GM12873 (cell line): ENCODE measurements around the gene TTLL11.

ENCODE experiments used
- CTCF ChIP-seq: IDR thresholded peaks from 2 replicates; pipeline ENCODE4 v1.5.1; 2012; ENCODE audit warnings: low read depth, mild to moderate bottlenecking, moderate library complexity, low read length, control low read depth; ENCODE audit not compliant: insufficient read depth; ENCODE audit errors: missing control alignments

Gene TTLL11

GRCh38 chr9:122031776-122032175 lies 61.3 kb downstream of the TTLL11 start:
- no peak for TF ChIP-seq CTCF

GRCh38 chr9:122031157-122031556 lies 62.0 kb downstream of the TTLL11 start:
- no peak for TF ChIP-seq CTCF

- no peak for TF ChIP-seq CTCF
These were observed 62.8 kb downstream of the TTLL11 start for GRCh38 chr9:122030357-122030756.

- TF ChIP-seq CTCF, result no peak
These were observed 63.2 kb downstream of the TTLL11 start for GRCh38 chr9:122029898-122030297.

- TF ChIP-seq CTCF, result no peak
These were observed 65.0 kb downstream of the TTLL11 start for GRCh38 chr9:122028089-122028488.

GRCh38 chr9:122020398-122020797 lies 72.7 kb downstream of the TTLL11 start:
- TF ChIP-seq CTCF, result no peak

GRCh38 chr9:122016744-122017143 lies 76.4 kb downstream of the TTLL11 start:
- TF ChIP-seq CTCF, result no peak

GRCh38 chr9:122016309-122016708 lies 76.8 kb downstream of the TTLL11 start:
- TF ChIP-seq CTCF, result no peak
